Glutamatergic neuron (in vitro differentiated cells): Measurements from ENCODE around the gene RIPK3. TPM values are rescaled to one million over a fixed set of nuclear protein-coding genes. Genes with fewer than 3 reads are reported as not detected.

Source experiments
- DNase-seq: peaks from one replicate; pipeline ENCODE4 v3.0.0; 2022
- H3K27ac Mint-ChIP-seq: one replicate; pipeline ENCODE4 v1.8.0; 2020; ENCODE audit warnings: mild to moderate bottlenecking, mixed read lengths, inconsistent platforms; ENCODE audit not compliant: unreplicated experiment
- H3K27me3 Mint-ChIP-seq: one replicate; pipeline ENCODE4 v1.8.0; 2020; ENCODE audit warnings: mild to moderate bottlenecking, moderate library complexity, mixed read lengths, inconsistent platforms; ENCODE audit not compliant: unreplicated experiment
- H3K36me3 Mint-ChIP-seq: one replicate; pipeline ENCODE4 v1.8.0; 2020; ENCODE audit warnings: mild to moderate bottlenecking, mixed read lengths, inconsistent platforms; ENCODE audit not compliant: unreplicated experiment
- H3K4me1 Mint-ChIP-seq: one replicate; pipeline ENCODE4 v1.8.0; 2020; ENCODE audit warnings: mild to moderate bottlenecking, low read depth, mixed read lengths, inconsistent platforms; ENCODE audit not compliant: unreplicated experiment
- H3K4me3 Mint-ChIP-seq: one replicate; pipeline ENCODE4 v1.8.0; 2020; ENCODE audit warnings: mild to moderate bottlenecking, mixed read lengths, inconsistent platforms; ENCODE audit not compliant: unreplicated experiment
- H3K9me3 Mint-ChIP-seq: one replicate; pipeline ENCODE4 v1.8.0; 2020; ENCODE audit warnings: mild to moderate bottlenecking, moderate library complexity, mixed read lengths, inconsistent platforms; ENCODE audit not compliant: unreplicated experiment
- CTCF ChIP-seq: fragments of 200-600 bp; sonication (generic); IDR thresholded peaks from one replicate; pipeline ENCODE4 v1.5.0; 2021; ENCODE audit not compliant: partially characterized antibody, unreplicated experiment
- total RNA-seq: library from RNA; stranded (reverse); fragmentation: NEBNext Ultra II Directional; extraction: Animal tissue kit (Norgen Biotek cat#: 25700); gene quantifications from one replicate; pipeline ENCODE4 v1.2.1, GENCODE V29; 2021; ENCODE audit not compliant: unreplicated experiment

Gene RIPK3
- total RNA-seq, 1 donor from 2014 or later: not detected

GRCh38 chr14:24297190-24297964, 42.4 kb downstream of the RIPK3 start:
- H3K27ac Mint-ChIP-seq: no peak overlapping the region
- no peak for DNase-seq
- peak; percentile 19 for TF ChIP-seq CTCF
- H3K36me3 Mint-ChIP-seq: no peaks in the 10 kb centered on the region
- peaks cover 11% of the 10 kb centered on the region for H3K9me3 Mint-ChIP-seq
- H3K4me3 Mint-ChIP-seq: peak overlapping the region; percentile 55
- peaks cover 9% of the 10 kb centered on the region for H3K27me3 Mint-ChIP-seq
- peaks cover 7% of the 10 kb centered on the region for H3K4me1 Mint-ChIP-seq

- no peak overlapping the region for H3K27ac Mint-ChIP-seq
- H3K4me1 Mint-ChIP-seq: peaks cover 7% of the 10 kb centered on the region
- no peaks in the 10 kb centered on the region for H3K36me3 Mint-ChIP-seq
- peaks cover 11% of the 10 kb centered on the region for H3K9me3 Mint-ChIP-seq
- peak; percentile 52 for TF ChIP-seq CTCF
- peaks cover 9% of the 10 kb centered on the region for H3K27me3 Mint-ChIP-seq
- DNase-seq: peak; percentile 67
- no peak overlapping the region for H3K4me3 Mint-ChIP-seq
Observed at GRCh38 chr14:24296341-24297157, 43.2 kb downstream of the RIPK3 start.

- Mint-ChIP-seq H3K4me1 (no peaks in the 10 kb centered on the region), H3K27ac (no peak overlapping the region), H3K27me3 (no peaks in the 10 kb centered on the region), H3K9me3 (peaks cover 3% of the 10 kb centered on the region), H3K36me3 (no peaks in the 10 kb centered on the region), H3K4me3 (no peak overlapping the region)
- DNase-seq: no peak
- no peak for TF ChIP-seq CTCF
Observed at GRCh38 chr14:24293525-24293924, 46.3 kb downstream of the RIPK3 start.

- H3K4me1 Mint-ChIP-seq: no peaks in the 10 kb centered on the region
- no peak overlapping the region for H3K27ac Mint-ChIP-seq
- no peaks in the 10 kb centered on the region for H3K27me3 Mint-ChIP-seq
- H3K4me3 Mint-ChIP-seq: no peak overlapping the region
- peaks cover 3% of the 10 kb centered on the region for H3K9me3 Mint-ChIP-seq
- DNase-seq: no peak
- TF ChIP-seq CTCF: no peak
- H3K36me3 Mint-ChIP-seq: no peaks in the 10 kb centered on the region
Observed at GRCh38 chr14:24292118-24292807, 47.5 kb downstream of the RIPK3 start.
